Stimulated activated CD8-positive, alpha-beta memory T cell treated with anti-CD3 and anti-CD28 coated beads, Interleukin-12 subunit alpha, Interleukin-12 subunit beta, amount 100 ng/mL, for 24 hours (primary cell): ENCODE results near the gene NRG3.

Experiments used
- DNase-seq: peaks from one replicate; pipeline ENCODE4 v3.0.0-alpha.2; 2020; ENCODE audit errors: extremely low read depth

NRG3 gene

DNA sequence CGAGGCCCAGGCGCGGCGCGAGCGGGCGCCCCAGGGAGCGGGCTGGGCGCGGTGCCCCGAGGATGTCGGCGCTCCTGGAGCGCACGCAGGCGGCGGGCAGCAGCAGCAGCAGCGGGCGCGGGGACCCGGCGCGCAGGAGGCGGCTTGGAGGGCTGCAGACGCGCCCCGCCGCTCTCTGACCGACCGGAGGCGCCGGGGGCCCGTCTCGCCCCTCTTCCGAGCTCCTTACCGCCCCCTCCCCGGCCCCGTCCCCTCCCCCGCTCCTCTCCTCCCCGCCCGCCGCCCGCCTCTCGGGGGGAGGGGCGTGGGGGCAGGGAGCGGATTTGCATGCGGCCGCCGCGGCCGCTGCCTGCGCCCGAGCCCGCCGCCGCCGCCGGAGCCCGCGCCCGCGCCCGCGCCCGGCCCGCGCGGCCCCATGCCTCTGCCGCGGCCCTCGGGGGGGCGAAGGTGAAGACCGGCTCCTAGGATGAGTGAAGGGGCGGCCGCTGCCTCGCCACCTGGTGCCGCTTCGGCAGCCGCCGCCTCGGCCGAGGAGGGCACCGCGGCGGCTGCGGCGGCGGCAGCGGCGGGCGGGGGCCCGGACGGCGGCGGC, at the start of gene NRG3:
Gene NRG3 (plus strand): TSS at position 320 of the 592 bp plus-strand sequence.
- no peak for DNase-seq

DNA sequence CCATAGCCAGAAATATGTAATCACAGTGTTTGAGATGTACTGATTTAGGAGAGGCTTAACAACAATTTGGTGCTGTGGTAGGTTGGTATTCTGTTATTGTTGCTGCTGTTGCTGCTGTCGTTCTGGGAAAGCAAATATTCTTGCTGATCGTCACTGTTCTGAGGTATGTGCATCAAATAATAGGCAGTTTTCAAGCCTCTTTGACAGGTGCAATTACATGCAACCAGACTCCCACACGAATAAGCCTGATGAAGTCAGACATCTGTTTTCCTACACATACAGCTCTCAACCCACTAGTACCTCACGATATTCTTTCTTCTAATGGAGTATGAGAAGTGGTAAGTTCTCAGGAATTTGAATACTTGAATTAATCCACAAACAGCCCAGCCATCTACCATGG, 46.7 kb upstream of the NRG3 start:
- no peak for DNase-seq

DNA sequence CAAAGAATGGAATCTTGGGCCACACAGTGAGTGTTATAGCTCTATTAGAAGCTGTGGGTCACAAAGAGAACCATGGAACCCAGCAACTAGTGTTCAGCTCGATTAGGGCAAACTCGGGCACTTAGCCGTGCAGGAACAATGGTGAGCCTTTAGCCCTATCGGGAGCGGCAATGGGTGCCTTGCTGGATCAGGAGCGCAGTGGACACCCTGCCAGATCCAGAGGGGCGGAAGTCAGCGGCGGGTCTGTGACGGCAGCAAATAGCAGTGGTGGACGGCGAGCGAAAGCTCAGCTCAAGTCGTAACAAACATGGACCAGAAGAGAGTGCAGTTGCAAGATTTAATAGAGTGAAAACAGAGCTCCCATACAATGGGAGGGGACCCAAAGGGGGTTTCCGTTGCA, 43.9 kb upstream of the NRG3 start:
- no peak for DNase-seq

DNA sequence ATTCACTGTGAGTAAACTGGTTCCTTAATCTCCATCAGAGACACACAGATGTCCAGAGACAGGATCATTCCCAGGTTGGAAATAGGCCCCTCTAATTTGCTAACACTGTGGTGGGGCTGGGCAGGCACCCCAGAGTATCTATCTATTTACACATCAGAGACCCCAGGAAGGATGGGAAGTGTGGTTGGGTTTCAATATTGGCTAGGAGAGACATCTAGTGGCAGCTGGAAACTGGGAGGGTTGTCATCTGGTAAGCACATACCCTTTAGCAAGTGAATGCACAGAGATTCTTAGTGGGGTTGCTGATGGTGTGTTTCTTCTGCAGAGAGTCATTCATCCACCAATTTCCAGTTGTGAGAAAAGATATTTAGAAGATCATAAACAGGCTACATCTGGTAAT, 36.0 kb upstream of the NRG3 start:
- no peak for DNase-seq

DNA sequence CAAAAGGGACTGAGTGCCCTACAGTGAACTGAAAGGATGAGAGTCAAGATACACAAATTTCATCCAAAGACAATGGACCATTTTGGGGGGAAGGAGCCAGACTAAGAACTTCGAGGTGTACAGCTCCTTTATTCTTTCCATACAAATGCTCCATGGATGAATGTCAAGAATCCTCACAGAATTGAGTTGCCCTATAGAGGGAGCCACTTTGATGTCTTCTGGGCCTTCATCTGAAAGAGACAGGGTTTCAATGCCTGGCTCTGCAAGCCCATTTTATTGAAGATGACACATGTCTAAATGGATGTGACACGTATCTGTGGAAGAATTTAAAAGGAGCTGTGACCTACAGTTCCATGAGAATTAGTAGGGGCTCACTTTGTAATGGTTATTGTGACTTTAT, 32.0 kb upstream of the NRG3 start:
- no peak for DNase-seq

DNA sequence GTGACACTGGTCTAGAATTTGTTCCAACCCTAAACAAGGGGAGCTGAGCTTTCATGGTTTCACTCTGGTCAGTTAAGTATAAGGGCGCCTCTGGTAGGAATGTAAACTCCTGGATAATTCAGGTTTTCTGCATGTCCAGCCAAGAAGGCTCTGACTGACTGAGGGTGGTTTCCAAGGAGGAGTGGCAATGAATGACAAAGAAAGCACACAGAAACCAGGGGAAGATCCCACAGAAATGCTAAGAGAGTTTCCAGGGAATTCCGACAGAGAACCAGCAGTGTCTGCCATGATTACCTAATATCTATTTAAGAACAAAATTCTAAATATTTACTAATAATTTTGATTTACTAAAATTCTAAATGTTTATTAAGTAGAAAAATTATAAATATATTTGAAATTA, 27.3 kb upstream of the NRG3 start:
- no peak for DNase-seq

DNA sequence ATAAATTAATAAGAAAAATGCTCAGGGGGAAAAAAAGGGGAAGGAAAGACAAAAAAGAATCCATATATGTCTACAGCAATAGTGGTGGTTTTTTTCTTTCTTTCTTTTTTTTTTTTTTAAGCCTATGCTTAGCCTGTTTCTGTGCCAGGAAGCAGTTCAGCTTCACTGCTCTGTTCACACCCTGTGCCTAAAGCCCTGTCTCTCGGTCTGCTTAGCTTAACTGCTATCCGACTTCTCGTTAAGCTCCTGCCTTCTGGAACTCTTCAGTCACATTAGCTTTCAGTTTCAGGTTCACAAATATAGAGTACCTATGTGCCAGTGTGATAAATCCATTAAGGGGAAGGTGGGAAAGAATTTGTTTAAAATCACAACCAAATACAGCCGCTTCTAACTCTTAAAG, 26.5 kb upstream of the NRG3 start:
- DNase-seq, result no peak

DNA sequence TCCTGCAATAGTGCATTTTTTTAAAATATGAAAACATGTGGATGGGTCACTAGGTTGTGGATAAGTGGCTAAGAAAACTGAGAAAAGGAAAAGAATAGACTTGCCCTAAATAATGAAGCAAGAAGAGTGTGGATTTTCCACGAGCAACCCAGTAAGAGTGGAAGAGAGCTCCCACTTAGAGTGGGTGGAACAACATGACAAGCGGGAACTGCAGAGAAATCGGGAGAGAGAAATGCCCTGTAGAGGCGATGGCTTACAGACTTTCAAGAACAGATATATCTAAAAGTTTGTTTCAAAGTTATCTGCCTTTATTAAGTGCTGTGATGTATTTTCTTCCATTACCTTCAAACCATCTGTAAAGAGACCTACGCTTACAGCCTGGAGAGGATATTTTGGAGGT, 26.1 kb upstream of the NRG3 start:
- no peak for DNase-seq

DNA sequence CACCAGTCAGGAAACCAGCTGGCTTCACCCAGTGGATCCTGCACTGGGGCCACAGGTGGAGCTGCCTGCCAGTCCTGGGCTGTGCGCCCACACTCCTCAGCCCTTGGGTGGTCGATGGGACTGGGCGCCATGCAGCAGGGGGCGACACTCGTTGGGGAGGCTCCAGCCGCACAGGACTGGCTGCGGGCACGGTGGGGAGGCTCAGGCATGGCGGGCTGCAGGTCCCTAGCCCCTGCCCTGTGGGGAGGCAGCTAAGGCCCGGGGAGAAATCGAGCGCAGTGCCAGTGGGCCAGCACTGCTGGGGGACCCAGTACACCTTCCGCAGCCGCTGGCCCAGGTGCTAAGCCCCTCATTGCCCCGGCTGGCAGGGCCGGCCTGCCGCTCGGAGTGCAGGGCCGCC, 12.4 kb upstream of the NRG3 start:
- no peak for DNase-seq

DNA sequence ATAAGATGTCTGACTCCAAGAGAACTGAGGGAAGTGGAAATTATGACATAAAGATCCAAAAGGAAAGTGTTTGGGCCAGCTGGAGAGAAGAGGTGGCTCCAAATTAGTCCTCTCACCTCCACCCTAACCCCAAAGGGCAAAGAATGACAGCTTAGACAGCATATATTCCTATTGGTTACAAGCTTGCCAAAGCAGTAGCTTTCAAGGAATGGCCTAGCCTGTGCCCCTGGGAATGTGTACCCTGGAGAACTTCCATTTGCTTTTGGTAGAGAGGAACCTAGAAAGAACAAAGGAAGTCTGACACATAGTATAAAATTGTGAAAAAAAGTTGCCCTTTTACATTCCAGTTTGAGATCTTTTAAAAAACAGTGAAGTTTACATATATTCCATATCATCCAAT, 11.2 kb upstream of the NRG3 start:
- no peak for DNase-seq

DNA sequence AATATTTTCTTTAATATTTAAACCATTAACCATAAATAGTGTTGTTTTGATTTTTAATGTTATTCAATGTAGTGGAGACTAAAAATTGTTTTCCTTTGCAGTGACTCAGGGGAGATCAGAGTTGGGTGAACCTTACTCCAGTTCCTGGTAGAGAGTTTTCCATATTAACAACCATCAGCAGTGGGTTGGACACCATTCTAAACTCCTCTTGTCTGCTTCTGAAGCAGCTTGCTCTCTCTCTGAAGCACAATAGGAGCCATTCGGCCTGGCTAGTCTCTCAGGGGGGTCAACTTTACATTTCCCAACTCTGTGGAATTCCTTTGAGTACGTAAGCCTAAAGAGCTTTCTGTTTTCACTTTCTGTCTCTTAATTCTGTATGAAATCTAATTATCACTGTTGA, 9.4 kb upstream of the NRG3 start:
- no peak for DNase-seq

DNA sequence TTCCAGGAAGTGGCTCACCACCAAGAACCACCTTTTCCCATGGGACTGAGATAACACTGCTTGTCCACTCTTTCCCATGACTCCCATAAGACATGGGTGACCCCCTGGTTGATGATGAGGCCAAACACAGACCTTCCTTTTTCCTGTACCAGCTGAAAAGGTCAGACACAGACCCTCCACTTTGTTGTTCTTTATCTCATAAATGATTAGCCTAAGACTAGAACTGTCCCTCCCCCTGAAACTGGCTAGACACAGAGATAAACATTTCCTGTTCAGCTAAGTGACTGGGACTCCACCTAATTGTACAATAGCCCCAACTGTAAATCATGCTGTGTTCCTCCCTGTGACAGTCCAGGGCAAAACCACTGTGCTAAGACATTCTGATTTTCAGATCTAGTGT, 8.2 kb upstream of the NRG3 start:
- DNase-seq, result no peak

DNA sequence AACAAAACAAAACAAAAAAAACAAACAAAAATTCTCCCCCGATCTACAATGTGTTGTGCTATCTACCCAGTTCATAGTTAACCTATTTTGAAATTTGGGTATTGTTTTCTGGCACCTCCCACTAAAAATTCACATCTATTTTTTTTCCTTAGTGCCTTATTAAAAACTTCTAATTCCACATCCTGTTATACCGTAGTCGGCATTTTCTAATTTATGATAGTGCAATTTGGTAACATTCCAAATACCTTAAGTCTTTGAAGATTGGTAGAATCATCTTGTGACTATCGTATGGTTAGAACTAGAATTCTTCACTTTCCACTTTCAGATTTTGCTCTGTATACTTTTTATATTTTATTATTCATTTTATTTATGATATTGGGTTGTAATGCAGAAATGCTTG, 4.5 kb upstream of the NRG3 start:
- no peak for DNase-seq

DNA sequence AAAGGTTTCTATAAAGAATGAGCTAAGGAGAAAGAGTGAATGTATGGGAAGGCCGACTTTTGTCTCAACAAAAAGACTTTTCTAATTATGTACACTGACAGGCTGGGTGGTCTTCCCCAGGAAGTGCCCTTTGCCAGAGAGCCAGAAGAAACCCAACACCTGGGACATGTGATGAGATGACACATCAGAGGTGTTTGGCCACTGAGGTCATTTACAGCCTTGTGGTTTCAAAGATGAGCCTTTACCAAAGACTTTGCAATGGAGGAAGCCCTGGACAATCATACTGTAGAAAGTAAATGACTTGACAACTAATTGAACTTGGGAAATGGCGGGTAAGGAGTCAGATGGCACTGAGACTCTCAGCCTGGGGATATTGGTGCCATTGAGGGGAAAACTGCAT, 3.4 kb upstream of the NRG3 start:
- DNase-seq, result no peak

DNA sequence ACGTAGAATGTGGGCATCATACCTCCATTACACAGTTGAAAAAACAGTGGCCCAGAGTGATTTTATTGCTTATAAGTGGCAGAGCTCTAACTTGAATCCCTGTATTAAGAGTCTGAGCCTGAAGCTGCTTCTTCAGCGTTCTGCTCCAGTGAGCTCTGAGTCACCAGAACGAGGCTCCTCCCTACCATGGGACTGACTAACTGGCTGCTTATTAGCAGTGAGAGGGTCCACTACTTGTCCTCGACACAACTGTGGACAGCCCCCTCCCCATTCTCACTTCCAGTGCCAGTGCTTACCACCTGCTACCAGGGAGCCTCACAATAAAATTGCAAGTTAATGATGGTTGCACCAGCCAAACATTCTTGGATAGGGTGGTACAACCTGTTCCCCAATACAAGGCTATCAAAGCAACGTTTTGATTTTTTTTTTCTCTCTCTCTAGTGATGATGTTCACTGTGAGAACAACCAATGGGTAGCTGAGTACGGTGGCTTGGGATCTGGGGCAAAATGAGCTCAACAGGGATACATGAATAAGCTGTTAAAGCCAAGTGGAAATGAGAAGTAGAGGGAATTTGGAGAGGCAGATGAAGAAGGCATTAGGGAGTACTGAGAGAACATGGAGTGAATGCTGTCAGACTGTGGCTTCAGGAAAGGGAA, 2.7 kb upstream of the NRG3 start:
- no peak for DNase-seq

DNA sequence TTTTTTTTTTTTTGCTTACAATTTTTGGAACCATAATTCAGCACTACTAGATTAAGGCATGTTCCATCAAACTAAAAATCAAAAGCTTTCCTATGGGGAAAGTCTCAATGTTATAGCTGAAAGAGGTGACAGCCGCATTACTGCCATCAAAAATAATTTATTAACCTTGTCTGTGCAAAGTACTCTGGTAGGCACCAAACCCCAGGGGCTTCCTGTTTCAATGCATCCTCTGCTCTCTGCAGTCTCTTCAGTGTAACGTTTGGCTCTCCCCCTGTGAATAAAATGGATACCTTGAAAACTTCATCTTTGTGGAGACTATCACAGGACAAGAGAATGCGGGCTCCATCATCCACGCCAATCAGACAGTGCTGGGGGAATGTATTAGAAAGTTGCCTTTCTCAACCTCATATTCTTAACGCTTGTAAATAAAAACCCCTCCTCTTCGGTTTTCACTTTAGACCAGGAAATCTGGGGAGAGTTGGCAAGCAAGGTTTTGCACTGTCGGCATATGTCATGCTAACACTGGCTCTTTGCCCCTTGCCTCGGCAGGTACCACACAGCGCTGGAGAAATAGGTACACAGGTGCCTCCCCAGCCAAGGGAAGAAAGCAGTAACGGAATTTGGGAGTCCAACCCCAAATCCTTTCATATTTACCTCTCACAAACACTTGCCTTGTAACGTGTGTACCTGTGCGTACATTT, 1.6 kb upstream of the NRG3 start:
- no peak for DNase-seq

DNA sequence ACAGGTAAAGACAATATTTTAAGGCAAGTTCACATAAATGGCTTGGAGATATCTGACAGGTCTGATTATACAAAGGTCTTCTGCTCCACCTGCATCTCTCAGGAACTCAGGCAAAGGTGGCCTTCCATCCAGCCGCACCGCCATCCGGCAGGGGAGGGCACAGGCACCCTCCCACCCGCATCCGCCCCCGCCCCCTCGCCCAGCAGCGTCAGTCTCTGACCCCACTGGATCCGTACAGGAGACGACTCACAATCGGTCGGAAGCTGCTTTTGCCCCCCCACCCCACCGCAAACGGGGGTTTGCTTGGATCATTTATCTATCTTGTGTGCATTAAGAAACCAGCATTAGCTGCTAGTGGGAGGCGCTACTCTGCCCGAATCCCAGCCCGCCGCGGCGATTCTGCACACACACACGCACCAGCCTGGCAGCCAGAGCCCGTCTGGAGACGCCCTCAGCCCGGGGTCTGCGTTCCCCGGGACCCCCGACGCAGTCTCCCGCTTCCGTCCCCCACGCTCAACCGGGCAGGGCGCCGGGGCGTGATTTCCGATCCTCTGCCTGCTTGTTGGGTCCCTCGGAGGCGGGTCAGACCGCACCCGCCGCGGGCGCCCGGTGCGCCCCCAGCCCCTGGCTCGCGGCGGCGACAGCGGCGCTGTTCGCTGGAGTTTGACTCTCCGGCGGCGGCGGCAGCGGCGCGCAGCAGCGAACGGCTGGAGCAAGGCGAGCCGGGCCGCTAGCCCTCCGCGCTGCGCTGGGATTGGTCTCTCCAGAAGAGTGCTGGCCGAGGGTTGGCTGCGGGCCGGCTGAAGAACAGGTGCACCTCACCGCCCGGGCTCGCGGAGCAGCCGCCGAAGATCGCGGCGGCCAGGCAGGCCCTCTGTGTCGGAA, 820 bp upstream of the NRG3 start:
- DNase-seq, result no peak

DNA sequence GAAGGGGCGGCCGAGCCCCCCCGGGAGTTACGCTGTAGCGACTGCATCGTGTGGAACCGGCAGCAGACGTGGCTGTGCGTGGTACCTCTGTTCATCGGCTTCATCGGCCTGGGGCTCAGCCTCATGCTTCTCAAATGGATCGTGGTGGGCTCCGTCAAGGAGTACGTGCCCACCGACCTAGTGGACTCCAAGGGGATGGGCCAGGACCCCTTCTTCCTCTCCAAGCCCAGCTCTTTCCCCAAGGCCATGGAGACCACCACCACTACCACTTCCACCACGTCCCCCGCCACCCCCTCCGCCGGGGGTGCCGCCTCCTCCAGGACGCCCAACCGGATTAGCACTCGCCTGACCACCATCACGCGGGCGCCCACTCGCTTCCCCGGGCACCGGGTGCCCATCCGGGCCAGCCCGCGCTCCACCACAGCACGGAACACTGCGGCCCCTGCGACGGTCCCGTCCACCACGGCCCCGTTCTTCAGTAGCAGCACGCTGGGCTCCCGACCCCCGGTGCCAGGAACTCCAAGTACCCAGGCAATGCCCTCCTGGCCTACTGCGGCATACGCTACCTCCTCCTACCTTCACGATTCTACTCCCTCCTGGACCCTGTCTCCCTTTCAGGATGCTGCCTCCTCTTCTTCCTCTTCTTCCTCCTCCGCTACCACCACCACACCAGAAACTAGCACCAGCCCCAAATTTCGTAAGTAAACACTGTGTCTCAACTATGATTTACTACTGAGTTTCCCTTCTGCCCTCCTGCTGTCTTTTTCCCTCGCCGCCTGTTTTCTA, 666 bp downstream of the NRG3 start:
- no peak for DNase-seq

DNA sequence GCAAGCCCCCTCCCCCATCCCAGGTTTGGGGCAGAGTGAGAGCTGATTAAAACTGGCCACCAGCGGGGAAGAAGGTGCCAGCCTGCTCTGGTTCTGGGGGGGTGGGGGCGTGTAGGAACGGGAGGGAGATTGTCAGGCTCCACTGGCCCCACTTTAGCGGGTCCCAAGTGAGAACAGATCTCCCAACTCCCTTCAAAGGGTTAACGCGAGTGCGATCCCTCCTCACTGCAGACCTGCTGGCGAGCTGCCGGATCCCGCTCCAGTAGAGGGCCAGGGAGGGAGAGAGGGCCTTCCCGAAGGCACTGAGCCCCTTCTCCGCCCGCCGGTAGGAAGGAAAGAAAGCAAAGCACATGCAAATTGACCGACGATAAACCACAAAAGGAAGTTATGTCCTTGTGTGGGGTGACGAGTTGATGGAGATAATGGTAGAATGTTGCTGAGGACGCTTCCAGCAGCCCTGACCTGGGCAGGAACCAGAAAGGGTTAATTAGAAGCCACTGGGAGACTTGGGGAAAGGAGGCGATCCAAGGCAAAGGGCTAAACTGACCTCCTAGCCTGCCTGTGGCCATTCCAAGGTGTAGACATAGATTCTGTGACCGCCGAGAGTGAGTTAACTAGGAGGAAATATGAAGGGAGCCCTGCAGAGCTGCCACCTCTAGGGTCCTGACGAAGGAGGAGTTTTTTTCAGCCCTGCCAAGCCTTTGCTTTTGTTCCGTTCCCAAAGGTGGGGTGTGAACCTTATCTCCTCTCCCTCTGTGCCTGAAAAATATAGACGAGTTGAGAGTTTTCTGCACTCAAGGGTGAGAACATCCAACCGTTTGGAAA, 1.5 kb downstream of the NRG3 start:
- DNase-seq, result no peak

DNA sequence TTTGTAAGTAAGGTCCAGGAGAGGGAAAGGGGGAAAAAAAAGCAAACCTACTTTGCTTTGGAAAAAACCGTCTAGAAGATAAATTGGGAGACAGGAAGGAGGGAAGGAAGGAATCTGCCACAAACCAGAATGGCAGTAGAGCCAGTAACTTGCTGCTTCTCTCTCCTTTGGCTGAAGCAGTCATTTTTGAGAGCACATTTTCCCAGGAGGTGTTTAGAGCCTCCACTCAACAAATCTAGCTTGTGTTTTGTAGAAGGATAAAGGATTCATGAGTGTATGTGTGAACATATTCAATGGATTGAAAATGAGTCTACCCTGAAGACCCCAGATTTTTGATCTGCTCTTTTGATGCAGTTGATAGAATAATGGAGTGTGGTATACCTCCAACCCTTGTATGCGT, 2.6 kb downstream of the NRG3 start:
- no peak for DNase-seq

DNA sequence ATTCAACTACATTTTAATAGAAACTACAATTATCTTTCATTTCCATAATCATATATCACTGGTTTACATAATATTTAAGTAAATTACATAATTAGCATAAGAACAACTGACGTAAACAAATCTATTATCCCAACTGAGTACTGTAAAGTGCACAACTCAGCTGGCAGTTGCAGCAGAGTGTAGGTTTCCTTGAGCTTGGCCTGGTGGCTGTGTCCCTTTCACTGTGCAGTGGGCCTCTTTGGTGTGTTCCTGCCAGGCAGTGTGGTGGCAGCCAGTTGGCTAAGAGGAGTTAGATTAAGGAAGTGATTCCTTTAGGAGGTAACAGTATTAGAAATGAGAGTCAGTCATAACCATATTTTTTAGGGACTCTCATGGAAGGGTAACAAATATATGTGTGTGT, 7.0 kb downstream of the NRG3 start:
- no peak for DNase-seq
